ENCODE results near the gene ERRFI1. TPM values are rescaled to one million over a fixed set of nuclear protein-coding genes. Genes with fewer than 3 reads are reported as not detected.

Gene ERRFI1
- total RNA-seq = 98.5 and 197 TPM in 2 replicates

GRCh38 chr1:8026153-8026975 is at the start of gene ERRFI1:
ERRFI1 (minus strand) TSS chr1:8026309; CDS start chr1:8015619, 10,690 bp downstream.

Small RNA genes lying within 50 kb of the gene (small RNA-seq; reads per million reads assigned to genes)
- not detected for gene RF00019

Other genes with a start within 250 kb of the ERRFI1 start
- 8.0 and 11.8 TPM in 2 replicates for gene PER3, start 242.0 kb downstream of the ERRFI1 start, total RNA-seq
- not detected in 2 replicates for gene UTS2, start 173.2 kb downstream of the ERRFI1 start, total RNA-seq
- gene TNFRSF9, start 85.5 kb downstream of the ERRFI1 start, total RNA-seq = under 0.01 and 0.43 TPM in 2 replicates
- gene PARK7, start 64.6 kb downstream of the ERRFI1 start, total RNA-seq = 138 and 195 TPM in 2 replicates

Measured in placental epithelial cell (primary cell).